Mesodermal cell (in vitro differentiated cells): ENCODE results near the gene ACTL10.
"Not testable (repeated sequence)": the region's sequence is repeated elsewhere in the genome, so short reads cannot be mapped to it uniquely, and the experiment has no call there.

Experiments used
- H3K27ac ChIP-seq: 2 replicates; pipeline ENCODE4 v1.7.0; 2013; ENCODE audit warnings: mild to moderate bottlenecking, low read depth, low read length, moderate library complexity; ENCODE audit not compliant: severe bottlenecking
- H3K36me3 ChIP-seq: 2 replicates; pipeline ENCODE4 v1.7.1; 2013; ENCODE audit warnings: mild to moderate bottlenecking, low read length, moderate library complexity; ENCODE audit not compliant: control insufficient read depth, insufficient read depth
- H3K4me1 ChIP-seq: one replicate; pipeline ENCODE4 v1.7.1; 2013; ENCODE audit warnings: mild to moderate bottlenecking, low read length; ENCODE audit not compliant: insufficient read depth, control insufficient read depth, poor library complexity, severe bottlenecking
- H3K4me3 ChIP-seq: 2 replicates; pipeline ENCODE4 v1.7.0; 2013; ENCODE audit warnings: low read length, control low read depth, mild to moderate bottlenecking; ENCODE audit not compliant: insufficient read depth, poor library complexity, severe bottlenecking; ENCODE audit errors: extremely low read depth
- H3K9me3 ChIP-seq: 2 replicates; pipeline ENCODE4 v1.7.1; 2013; ENCODE audit warnings: mild to moderate bottlenecking, low read length, moderate library complexity; ENCODE audit not compliant: control insufficient read depth
- WGBS, 2 experiments: methylation state at CpG; one replicate each; pipeline ENCODE4 v1.1.5; 2013; ENCODE audit warnings: missing lambda C conversion rate in 2 of 2; ENCODE audit not compliant: insufficient coverage in 2 of 2; 5-methylcytosine and 5-hydroxymethylcytosine counted together

ACTL10 gene

GRCh38 chr20:33687993-33688937, 21.5 kb downstream of the ACTL10 start:
- WGBS, 2 experiments, result 97 to 100% methylated on average over 3 of the region's 3 CpGs
- no peaks in the 10 kb centered on the region for H3K9me3 ChIP-seq
- H3K36me3 ChIP-seq, result no peaks in the 10 kb centered on the region
- no peak overlapping the region for H3K4me3 ChIP-seq
- H3K4me1 ChIP-seq, result peaks cover 35% of the 10 kb centered on the region
- H3K27ac ChIP-seq, result no peak overlapping the region

- Histone ChIP-seq H3K27ac (no peak overlapping the region), H3K9me3 (no peaks in the 10 kb centered on the region), H3K36me3 (no peaks in the 10 kb centered on the region), H3K4me3 (no peak overlapping the region), H3K4me1 (peaks cover 40% of the 10 kb centered on the region)
- WGBS, 2 experiments, result 100% methylated on average over 1 to 3 of the region's 3 CpGs
These were observed 22.2 kb downstream of the ACTL10 start for GRCh38 chr20:33688938-33689424.

DNA sequence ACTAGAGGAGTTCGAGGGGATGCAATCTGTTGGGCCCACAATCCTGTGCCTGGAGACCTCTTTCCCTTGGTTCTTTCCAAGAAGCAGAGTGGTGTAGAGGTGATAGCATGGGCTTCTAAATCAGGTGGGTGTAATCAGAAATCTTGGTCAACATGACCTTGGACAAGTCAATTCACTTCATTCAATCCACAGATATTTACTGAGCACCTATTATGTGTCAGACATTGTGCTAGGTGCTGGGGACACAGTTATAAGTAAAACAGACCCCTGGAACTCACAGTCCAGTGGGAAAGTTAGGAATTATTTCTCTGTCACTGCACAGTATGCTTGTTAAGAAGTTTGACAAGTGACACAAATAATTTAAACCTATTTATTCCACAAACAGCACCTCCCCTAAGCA, 22.8 kb downstream of the ACTL10 start:
- no peaks in the 10 kb centered on the region for H3K36me3 ChIP-seq
- H3K4me1 ChIP-seq, result peaks cover 41% of the 10 kb centered on the region
- WGBS, 2 experiments, result no CpG with 5 or more reads among the region's 1 CpG
- no peak overlapping the region for H3K4me3 ChIP-seq
- H3K9me3 ChIP-seq, result no peaks in the 10 kb centered on the region
- peak overlapping the region; percentile 68 for H3K27ac ChIP-seq

- no peaks in the 10 kb centered on the region for H3K36me3 ChIP-seq
- H3K4me3 ChIP-seq, result no peak overlapping the region
- peak overlapping the region; percentile 68 for H3K27ac ChIP-seq
- no peaks in the 10 kb centered on the region for H3K9me3 ChIP-seq
- peaks cover 38% of the 10 kb centered on the region for H3K4me1 ChIP-seq
- WGBS, 2 experiments, result 5 to 27% methylated on average over 2 of the region's 4 CpGs
These were observed 23.2 kb downstream of the ACTL10 start for GRCh38 chr20:33689973-33690372.

DNA sequence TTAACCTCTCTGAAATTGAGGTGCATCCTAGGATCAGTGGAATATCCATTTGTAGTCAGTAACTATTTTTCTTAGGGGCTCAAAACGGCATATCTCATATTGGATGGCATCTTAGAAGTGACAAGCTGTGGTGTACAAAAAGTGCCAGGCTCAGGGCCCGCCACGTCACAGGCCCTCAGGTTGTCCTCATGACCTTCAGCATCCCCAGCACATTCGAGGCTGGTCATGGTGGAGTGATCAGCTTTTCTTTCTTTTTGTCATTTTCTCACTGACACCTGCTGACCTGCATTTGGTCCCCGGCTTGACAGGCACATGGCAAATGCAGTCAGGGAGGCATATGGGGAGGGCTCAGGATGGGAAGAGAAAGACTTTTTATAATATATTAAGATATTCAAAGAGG, 26.5 kb downstream of the ACTL10 start:
- H3K9me3 ChIP-seq, result peaks cover 1% of the 10 kb centered on the region
- no peak overlapping the region for H3K4me3 ChIP-seq
- H3K36me3 ChIP-seq, result no peaks in the 10 kb centered on the region
- WGBS, 2 experiments, result 90 to 95% methylated on average over 4 of the region's 5 CpGs
- H3K4me1 ChIP-seq, result peaks cover 31% of the 10 kb centered on the region
- H3K27ac ChIP-seq, result no peak overlapping the region

DNA sequence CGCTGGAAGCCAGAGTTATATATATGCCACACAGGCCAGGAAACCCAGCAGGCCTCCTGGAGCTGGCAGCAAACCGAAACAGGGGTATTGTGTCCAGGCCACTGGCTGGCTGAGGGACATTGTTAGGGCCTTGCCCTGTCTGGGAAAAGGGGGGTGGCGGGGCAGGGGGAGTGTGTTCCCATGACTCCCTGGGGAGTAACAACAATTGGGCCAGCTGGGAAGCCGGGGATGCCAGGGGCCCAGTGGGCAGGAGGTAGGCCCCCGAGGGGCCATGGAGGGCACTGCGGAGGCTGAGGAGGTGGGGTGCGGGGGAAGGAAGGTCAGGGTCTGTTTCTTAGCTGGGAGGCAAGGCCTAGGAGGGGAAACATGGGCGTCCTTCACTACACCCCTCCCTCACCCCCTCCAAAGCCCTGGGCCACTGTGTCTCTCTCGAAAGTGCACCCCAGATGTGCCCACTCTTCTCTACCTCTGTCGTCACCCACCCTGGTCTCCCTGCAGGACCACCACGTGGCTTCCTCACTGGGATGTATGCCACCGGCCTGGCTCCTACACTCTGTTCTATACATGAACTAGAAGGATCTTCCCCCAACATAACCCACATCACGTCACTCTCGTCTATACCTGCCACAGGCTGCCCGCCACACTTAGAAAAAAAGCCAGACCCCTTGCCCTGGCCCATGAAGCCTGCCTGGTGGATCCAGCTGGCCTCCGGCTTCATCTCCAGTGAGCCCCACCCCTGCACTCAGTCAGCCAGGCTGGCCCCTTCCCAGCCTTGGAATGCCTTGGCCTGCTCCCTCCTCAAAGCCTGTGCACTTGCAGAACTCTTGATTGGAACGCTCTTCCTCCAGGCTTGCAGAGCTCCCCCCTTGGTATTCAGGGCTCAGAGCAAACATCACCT, 27.2 kb downstream of the ACTL10 start:
- Histone ChIP-seq H3K4me3 (no peak overlapping the region), H3K9me3 (peaks cover 3% of the 10 kb centered on the region), H3K27ac (peak overlapping the region; percentile 5), H3K4me1 (peaks cover 24% of the 10 kb centered on the region), H3K36me3 (no peaks in the 10 kb centered on the region)
- 80 to 82% methylated on average over 8 to 14 of the region's 17 CpGs for WGBS, 2 experiments

DNA sequence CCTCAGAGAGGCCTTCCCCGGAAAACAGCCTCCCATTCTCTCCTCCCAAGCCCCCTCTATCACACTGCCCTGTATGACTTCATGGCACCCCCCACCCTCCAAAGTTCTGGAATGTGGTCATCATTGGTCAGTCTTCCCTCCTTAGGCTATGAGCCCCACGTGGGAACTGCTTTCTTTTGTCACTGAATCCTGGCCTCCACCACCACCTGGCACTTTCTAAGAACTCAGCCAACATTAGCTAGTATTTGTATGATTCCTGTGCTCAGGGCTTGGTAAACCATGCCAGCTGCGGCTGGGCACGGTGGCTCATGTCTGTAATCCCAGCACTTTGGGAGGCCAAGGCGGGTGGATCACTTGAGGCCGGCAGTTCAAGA, 27.9 kb downstream of the ACTL10 start:
- no peak overlapping the region for H3K27ac ChIP-seq
- 80 to 82% methylated on average over 6 of the region's 6 CpGs for WGBS, 2 experiments
- peaks cover 20% of the 10 kb centered on the region for H3K4me1 ChIP-seq
- no peaks in the 10 kb centered on the region for H3K36me3 ChIP-seq
- peaks cover 3% of the 10 kb centered on the region for H3K9me3 ChIP-seq
- no peak overlapping the region for H3K4me3 ChIP-seq

DNA sequence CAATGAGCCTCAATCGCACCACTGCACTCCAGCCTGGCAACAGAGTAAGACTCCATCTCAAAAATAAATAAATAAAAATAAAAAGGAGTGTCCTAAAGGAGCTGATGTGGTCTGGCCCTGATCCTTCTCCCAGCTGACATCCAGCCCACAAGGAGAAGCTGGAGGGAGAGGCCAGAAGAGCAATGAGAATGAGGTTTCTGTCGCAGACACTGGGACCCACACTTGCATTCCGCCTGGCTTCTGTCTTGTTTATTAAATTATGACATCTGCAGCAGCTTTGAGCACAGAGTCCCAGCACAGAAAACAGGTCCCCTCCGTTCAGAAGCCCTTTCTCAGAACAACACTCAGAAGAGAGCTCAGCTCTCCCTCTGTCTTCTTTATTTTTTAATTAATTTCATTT, 29.7 kb downstream of the ACTL10 start:
- H3K27ac ChIP-seq, result no peak overlapping the region
- no peaks in the 10 kb centered on the region for H3K36me3 ChIP-seq
- H3K4me1 ChIP-seq, result peaks cover 16% of the 10 kb centered on the region
- no peak overlapping the region for H3K4me3 ChIP-seq
- peaks cover 3% of the 10 kb centered on the region for H3K9me3 ChIP-seq
- WGBS, 2 experiments, result 95 to 100% methylated on average over 2 to 3 of the region's 4 CpGs

- peaks cover 3% of the 10 kb centered on the region for H3K9me3 ChIP-seq
- no peak overlapping the region for H3K4me3 ChIP-seq
- H3K36me3 ChIP-seq, result no peaks in the 10 kb centered on the region
- peaks cover 16% of the 10 kb centered on the region for H3K4me1 ChIP-seq
- WGBS, 2 experiments, result 84 to 88% methylated on average over 7 of the region's 8 CpGs
- no peak overlapping the region for H3K27ac ChIP-seq
These were observed 30.4 kb downstream of the ACTL10 start for GRCh38 chr20:33697129-33697528.

DNA sequence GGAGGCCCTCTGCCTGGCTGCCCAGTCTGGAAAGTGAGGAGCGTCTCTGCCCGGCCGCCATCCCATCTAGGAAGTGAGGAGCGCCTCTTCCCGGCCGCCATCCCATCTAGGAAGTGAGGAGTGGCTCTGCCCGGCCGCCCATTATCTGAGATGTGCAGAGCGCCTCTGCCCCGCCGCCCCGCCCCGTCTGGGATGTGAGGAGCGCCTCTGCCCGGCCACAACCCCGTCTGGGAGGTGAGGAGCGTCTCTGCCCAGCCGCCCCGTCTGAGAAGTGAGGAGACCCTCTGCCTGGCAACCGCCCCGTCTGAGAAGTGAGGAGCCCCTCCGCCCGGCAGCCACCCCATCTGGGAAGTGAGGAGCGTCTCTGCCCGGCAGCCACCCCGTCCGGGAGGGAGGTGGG, 32.2 kb downstream of the ACTL10 start:
- H3K4me3 ChIP-seq, H3K36me3 ChIP-seq, H3K9me3 ChIP-seq, H3K27ac ChIP-seq: not testable (repeated sequence)
- WGBS, 2 experiments, result 92 to 100% methylated on average over 7 to 10 of the region's 27 CpGs
- peaks cover 11% of the 10 kb centered on the region for H3K4me1 ChIP-seq
